ENCODE data around the gene ANTXRL.
"Not testable (repeated sequence)": the region's sequence is repeated elsewhere in the genome, so short reads cannot be mapped to it uniquely, and the experiment has no call there.

Gene ANTXRL

GRCh38 chr10:46247808-46248569 lies 38.8 kb upstream of the ANTXRL start:
- no peak overlapping the region for H3K27ac ChIP-seq (ENCODE audit: insufficient read depth, low read length, poor library complexity, severe bottlenecking)
- H3K9me3 ChIP-seq (ENCODE audit: control insufficient read depth, low read length): no peaks in the 10 kb centered on the region
- no peaks in the 10 kb centered on the region for H3K27me3 ChIP-seq (replicated peaks; ENCODE audit: control insufficient read depth, insufficient read depth, low read length, poor library complexity, severe bottlenecking)
- no peak overlapping the region for H3K4me3 ChIP-seq (ENCODE audit: insufficient read depth, low read depth, low read length, poor library complexity, severe bottlenecking)
- DNase-seq: no peak
- peaks cover 42% of the 10 kb centered on the region for H3K36me3 ChIP-seq (ENCODE audit: control insufficient read depth, insufficient read depth, low read length)
- no peaks in the 10 kb centered on the region for H3K4me1 ChIP-seq (ENCODE audit: control insufficient read depth, insufficient read depth, low read length, poor library complexity, severe bottlenecking)

- no peaks in the 10 kb centered on the region for H3K4me1 ChIP-seq (ENCODE audit: control insufficient read depth, insufficient read depth, low read length, poor library complexity, severe bottlenecking)
- no peaks in the 10 kb centered on the region for H3K9me3 ChIP-seq (ENCODE audit: control insufficient read depth, low read length)
- H3K4me3 ChIP-seq (ENCODE audit: insufficient read depth, low read depth, low read length, poor library complexity, severe bottlenecking): no peak overlapping the region
- no peak for DNase-seq
- H3K36me3 ChIP-seq (ENCODE audit: control insufficient read depth, insufficient read depth, low read length): peaks cover 49% of the 10 kb centered on the region
- H3K27ac ChIP-seq (ENCODE audit: insufficient read depth, low read length, poor library complexity, severe bottlenecking): no peak overlapping the region
- H3K27me3 ChIP-seq (replicated peaks; ENCODE audit: control insufficient read depth, insufficient read depth, low read length, poor library complexity, severe bottlenecking): no peaks in the 10 kb centered on the region
These were observed 38.1 kb upstream of the ANTXRL start for GRCh38 chr10:46248651-46249146.

DNA sequence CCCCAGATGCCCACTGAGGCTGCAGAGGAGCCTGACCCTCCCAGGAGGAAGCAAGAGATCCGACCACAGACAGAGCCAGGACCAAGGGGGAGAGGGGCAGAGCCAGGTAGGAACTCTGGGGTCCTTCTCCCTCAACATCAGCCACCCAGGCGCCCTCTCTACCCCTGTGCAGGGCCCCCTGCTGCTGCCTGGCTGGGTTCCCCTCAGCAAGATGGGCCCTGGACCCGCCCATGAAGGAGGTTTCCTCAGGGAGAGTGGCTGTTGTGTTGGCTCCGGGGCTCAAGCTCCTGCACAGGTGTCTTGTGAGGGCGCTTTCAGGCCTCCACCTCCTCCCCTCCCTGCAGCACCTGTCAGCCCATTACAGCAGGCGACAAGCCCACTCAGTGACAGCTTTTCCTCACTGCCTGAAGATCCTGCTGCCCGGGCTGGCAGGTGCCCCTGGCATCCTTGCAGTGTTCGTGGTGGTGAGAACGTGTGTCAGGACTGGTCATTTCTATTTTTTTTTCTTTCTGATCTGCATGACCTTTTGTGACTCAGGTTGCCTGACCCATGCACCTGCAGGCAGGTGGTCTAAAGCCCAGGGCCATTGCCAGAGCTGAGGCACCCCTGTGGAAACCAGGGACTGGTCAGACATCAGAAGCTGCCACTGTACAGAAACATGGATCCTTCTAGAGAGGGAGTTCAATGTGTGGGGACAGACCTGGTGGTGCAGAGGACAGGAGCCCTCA lies 37.0 kb upstream of the ANTXRL start:
- DNase-seq: not testable (repeated sequence)

GRCh38 chr10:46250481-46250880 lies 36.3 kb upstream of the ANTXRL start:
- H3K36me3 ChIP-seq (ENCODE audit: control insufficient read depth, insufficient read depth, low read length): peaks cover 59% of the 10 kb centered on the region

More for the DNA sequence above, 37.0 kb upstream of the ANTXRL start:
- not testable (repeated sequence) for H3K4me1 ChIP-seq (ENCODE audit: control insufficient read depth, insufficient read depth, low read length, poor library complexity, severe bottlenecking); H3K27me3 ChIP-seq (replicated peaks; ENCODE audit: control insufficient read depth, insufficient read depth, low read length, poor library complexity, severe bottlenecking); H3K4me3 ChIP-seq (ENCODE audit: insufficient read depth, low read depth, low read length, poor library complexity, severe bottlenecking); H3K9me3 ChIP-seq (ENCODE audit: control insufficient read depth, low read length); H3K27ac ChIP-seq (ENCODE audit: insufficient read depth, low read length, poor library complexity, severe bottlenecking)
- H3K36me3 ChIP-seq (ENCODE audit: control insufficient read depth, insufficient read depth, low read length): peaks cover 55% of the 10 kb centered on the region

GRCh38 chr10:46250898-46251856 lies 35.6 kb upstream of the ANTXRL start:
- Histone ChIP-seq H3K27me3 (replicated peaks; ENCODE audit: control insufficient read depth, insufficient read depth, low read length, poor library complexity, severe bottlenecking) (no peaks in the 10 kb centered on the region), H3K4me3 (ENCODE audit: insufficient read depth, low read depth, low read length, poor library complexity, severe bottlenecking) (no peak overlapping the region), H3K36me3 (ENCODE audit: control insufficient read depth, insufficient read depth, low read length) (peaks cover 59% of the 10 kb centered on the region), H3K9me3 (ENCODE audit: control insufficient read depth, low read length) (no peaks in the 10 kb centered on the region), H3K4me1 (ENCODE audit: control insufficient read depth, insufficient read depth, low read length, poor library complexity, severe bottlenecking) (no peaks in the 10 kb centered on the region), H3K27ac (ENCODE audit: insufficient read depth, low read length, poor library complexity, severe bottlenecking) (no peak overlapping the region)
- DNase-seq: no peak

More at GRCh38 chr10:46250481-46250880, 36.3 kb upstream of the ANTXRL start:
- Histone ChIP-seq H3K4me1 (ENCODE audit: control insufficient read depth, insufficient read depth, low read length, poor library complexity, severe bottlenecking) (no peaks in the 10 kb centered on the region), H3K27ac (ENCODE audit: insufficient read depth, low read length, poor library complexity, severe bottlenecking) (no peak overlapping the region), H3K9me3 (ENCODE audit: control insufficient read depth, low read length) (no peaks in the 10 kb centered on the region), H3K4me3 (ENCODE audit: insufficient read depth, low read depth, low read length, poor library complexity, severe bottlenecking) (no peak overlapping the region), H3K27me3 (replicated peaks; ENCODE audit: control insufficient read depth, insufficient read depth, low read length, poor library complexity, severe bottlenecking) (no peaks in the 10 kb centered on the region)
- DNase-seq: no peak

GRCh38 chr10:46251857-46252847 lies 34.6 kb upstream of the ANTXRL start:
- Histone ChIP-seq H3K36me3 (ENCODE audit: control insufficient read depth, insufficient read depth, low read length) (peaks cover 59% of the 10 kb centered on the region), H3K27me3 (replicated peaks; ENCODE audit: control insufficient read depth, insufficient read depth, low read length, poor library complexity, severe bottlenecking) (no peaks in the 10 kb centered on the region), H3K9me3 (ENCODE audit: control insufficient read depth, low read length) (no peaks in the 10 kb centered on the region), H3K4me1 (ENCODE audit: control insufficient read depth, insufficient read depth, low read length, poor library complexity, severe bottlenecking) (no peaks in the 10 kb centered on the region), H3K4me3 (ENCODE audit: insufficient read depth, low read depth, low read length, poor library complexity, severe bottlenecking) (no peak overlapping the region), H3K27ac (ENCODE audit: insufficient read depth, low read length, poor library complexity, severe bottlenecking) (no peak overlapping the region)
- DNase-seq: no peak

DNA sequence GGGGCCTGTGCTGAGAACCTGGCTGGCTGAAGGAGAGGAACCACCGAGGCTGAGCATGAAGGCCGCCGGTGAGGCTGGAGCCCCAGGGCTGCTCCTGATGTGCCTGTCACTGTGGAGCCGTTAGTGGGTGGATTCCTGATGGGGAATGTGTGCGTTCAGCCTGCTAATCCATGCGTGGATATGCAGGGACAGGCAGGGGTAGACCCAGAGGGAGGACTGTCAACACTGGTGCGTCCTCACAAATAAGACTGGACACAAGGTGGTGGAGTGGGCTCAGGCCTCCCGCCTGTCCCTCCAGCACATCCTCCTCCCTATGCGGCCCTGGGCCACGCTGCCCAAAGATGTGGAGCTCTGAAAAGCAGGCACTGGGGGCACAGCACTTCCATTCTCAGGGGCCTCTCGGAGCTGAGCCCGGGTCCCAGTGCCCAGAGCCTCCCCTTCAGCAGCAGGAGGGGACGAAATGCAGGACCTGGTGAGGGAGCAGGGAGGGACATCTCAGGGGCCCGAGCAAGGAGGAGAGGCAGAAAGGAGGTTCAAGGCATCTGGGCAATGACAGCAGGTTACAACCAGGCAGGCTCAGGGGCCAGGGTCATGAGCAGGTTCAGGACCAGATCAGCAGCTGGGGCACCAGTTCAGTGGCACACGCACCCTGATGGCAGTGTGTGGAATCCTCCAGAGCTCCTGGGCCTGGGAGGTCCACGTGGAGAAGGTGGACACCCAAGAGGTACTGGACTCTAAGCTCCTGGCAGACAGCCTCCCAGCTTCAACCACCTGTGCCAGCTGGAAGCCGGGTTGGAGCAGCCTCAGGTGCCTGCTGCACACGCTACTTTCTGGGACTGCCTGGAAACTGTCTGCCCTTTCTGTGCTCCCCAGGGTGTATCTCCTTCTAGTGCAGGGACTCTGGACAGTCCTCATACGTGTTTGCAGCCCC lies 33.5 kb upstream of the ANTXRL start:
- Histone ChIP-seq H3K27ac (ENCODE audit: insufficient read depth, low read length, poor library complexity, severe bottlenecking) (no peak overlapping the region), H3K36me3 (ENCODE audit: control insufficient read depth, insufficient read depth, low read length) (peaks cover 48% of the 10 kb centered on the region), H3K9me3 (ENCODE audit: control insufficient read depth, low read length) (no peaks in the 10 kb centered on the region), H3K4me1 (ENCODE audit: control insufficient read depth, insufficient read depth, low read length, poor library complexity, severe bottlenecking) (no peaks in the 10 kb centered on the region), H3K27me3 (replicated peaks; ENCODE audit: control insufficient read depth, insufficient read depth, low read length, poor library complexity, severe bottlenecking) (no peaks in the 10 kb centered on the region), H3K4me3 (ENCODE audit: insufficient read depth, low read depth, low read length, poor library complexity, severe bottlenecking) (no peak overlapping the region)
- DNase-seq: no peak

DNA sequence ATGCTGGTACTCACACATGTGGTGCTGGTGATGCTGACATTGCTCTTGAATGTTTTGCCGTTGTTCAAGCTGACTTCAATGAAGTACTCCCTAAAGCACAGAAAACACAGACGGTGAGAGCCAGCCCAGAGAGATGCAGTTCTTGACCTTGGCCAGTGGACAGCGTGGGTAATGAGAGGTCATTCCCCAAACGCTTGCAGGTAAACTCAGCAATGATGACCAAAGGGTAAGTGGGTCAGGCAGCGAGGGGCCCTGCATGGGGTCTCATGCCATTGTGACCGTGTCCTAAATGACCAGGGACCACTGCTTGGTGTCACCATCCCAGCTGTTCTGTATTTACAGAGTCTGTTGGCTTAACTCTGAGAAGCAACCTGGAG lies 32.8 kb upstream of the ANTXRL start:
- H3K36me3 ChIP-seq (ENCODE audit: control insufficient read depth, insufficient read depth, low read length): peaks cover 42% of the 10 kb centered on the region
- H3K9me3 ChIP-seq (ENCODE audit: control insufficient read depth, low read length): no peaks in the 10 kb centered on the region
- no peaks in the 10 kb centered on the region for H3K27me3 ChIP-seq (replicated peaks; ENCODE audit: control insufficient read depth, insufficient read depth, low read length, poor library complexity, severe bottlenecking)
- H3K4me3 ChIP-seq (ENCODE audit: insufficient read depth, low read depth, low read length, poor library complexity, severe bottlenecking): no peak overlapping the region
- no peak for DNase-seq
- H3K27ac ChIP-seq (ENCODE audit: insufficient read depth, low read length, poor library complexity, severe bottlenecking): no peak overlapping the region
- H3K4me1 ChIP-seq (ENCODE audit: control insufficient read depth, insufficient read depth, low read length, poor library complexity, severe bottlenecking): no peaks in the 10 kb centered on the region
